ENCODE measurements around the gene MED13L. TPM values are rescaled to one million over a fixed set of nuclear protein-coding genes. Genes with fewer than 3 reads are reported as not detected.

The MED13L gene
- total and polyA plus RNA-seq, 2 of the 8 experiments (the other 6 are each of a cell fraction or from before 2014, with no cell fraction given), result 15.9 to 51.7 TPM

- Histone ChIP-seq H4K91ac (replicated peaks; ENCODE audit: insufficient read length, low read length) (no peak overlapping the region), H3K4me3 (ENCODE audit: extremely low read depth in 1 of 4, insufficient read depth in 2 of 4, low read depth in 3 of 4, low read length in 4 of 4) (no peak overlapping the region), H2BK15ac (ENCODE audit: low read length) (no peak overlapping the region), H4K20me1 (replicated peaks in 1 of 2; ENCODE audit: control insufficient read depth in 1 of 2, insufficient read depth in 2 of 2, low read length in 2 of 2) (peaks cover 0 to 2% of the 10 kb centered on the region in 2 experiments), H3K23me2 (ENCODE audit: low read depth, low read length) (no peaks in the 10 kb centered on the region), H3K9ac (replicated peaks in 1 of 4; ENCODE audit: extremely low read depth in 1 of 4, low read depth in 3 of 4, low read length in 3 of 4) (no peak overlapping the region), H2BK120ac (replicated peaks; ENCODE audit: low read depth, low read length) (no peak overlapping the region), H4K8ac (ENCODE audit: extremely low read depth, insufficient read depth, low read length) (no peak overlapping the region), H4K5ac (ENCODE audit: insufficient read length, low read depth, low read length) (no peak overlapping the region), H3K4me2 (ENCODE audit: insufficient read depth in 1 of 2, low read depth in 2 of 2, low read length in 2 of 2) (no peak overlapping the region), H2BK5ac (ENCODE audit: low read depth, low read length) (no peak overlapping the region), H2BK12ac (ENCODE audit: low read depth, low read length) (no peak overlapping the region), H2AK5ac (ENCODE audit: low read depth, low read length) (no peak overlapping the region), H3K23ac (ENCODE audit: insufficient read length) (no peak overlapping the region), H3K56ac (replicated peaks; ENCODE audit: insufficient read length, low read depth, low read length) (no peak overlapping the region), H2BK20ac (ENCODE audit: low read length) (no peak overlapping the region), H3K14ac (ENCODE audit: insufficient read length) (no peak overlapping the region), H3K4ac (replicated peaks; ENCODE audit: insufficient read length, low read depth, low read length) (no peak overlapping the region), H3K79me2 (ENCODE audit: control insufficient read depth in 1 of 2, insufficient read depth in 2 of 2, low read length in 2 of 2) (no peaks in the 10 kb centered on the region), H2AFZ (ENCODE audit: low read length) (no peak overlapping the region), H3K36me3 (ENCODE audit: control insufficient read depth in 2 of 4, insufficient read depth in 4 of 4, low read length in 3 of 4) (peaks cover 7 to 69% (median 37%) of the 10 kb centered on the region in 4 experiments; a peak in 7 of 8 replicates), H3K4me1 (replicated peaks in 1 of 4; ENCODE audit: control insufficient read depth in 3 of 4, insufficient read depth in 4 of 4, low read length in 3 of 4) (no peaks in the 10 kb centered on the region), H3K9me3 (ENCODE audit: insufficient read depth in 2 of 2, low read depth in 1 of 2, low read length in 1 of 2) (no peaks in the 10 kb centered on the region), H3K18ac (ENCODE audit: extremely low read depth, low read length) (no peak overlapping the region), H3K27ac (ENCODE audit: low read depth, low read length) (no peak overlapping the region), H3K79me1 (ENCODE audit: low read depth, low read length) (no peaks in the 10 kb centered on the region), H3K27me3 (replicated peaks in 1 of 4; ENCODE audit: control insufficient read depth in 3 of 4, extremely low read depth in 1 of 4, insufficient read depth in 3 of 4, low read length in 3 of 4) (no peaks in the 10 kb centered on the region; a peak in 1 of 7 replicates)
- ChIA-PET CTCF (ENCODE audit: partially characterized antibody) (interaction anchor here (1.2 to 1.8 kb wide), 2 partner anchors 18 to 32 kb away, joined by 3 to 5 read pairs; no protein-coding TSS in a partner anchor), POLR2A (ENCODE audit: partially characterized antibody) (no interaction called here)
- no peak for DNase-seq (ENCODE audit: low read depth in 1 of 2, low spot score in 2 of 2)
- no peak for FAIRE-seq
- 95% methylated on average over 2 of the region's 2 CpGs; no CpG with 5 or more reads in 1 of the 2 experiments for WGBS, 2 experiments (ENCODE audit: extremely low coverage in 1 of 2, insufficient coverage in 1 of 2, insufficient read length in 1 of 2, insufficient replicate concordance in 2 of 2, low coverage in 1 of 2, low lambda C conversion rate in 2 of 2, missing lambda C conversion rate in 1 of 2)
Measured at GRCh38 chr12:115964626-115965025, 312.9 kb downstream of the MED13L start.
